WTC11 (cell line): ENCODE data around the gene ARHGAP15. TPM values are rescaled to one million over a fixed set of nuclear protein-coding genes. Genes with fewer than 3 reads are reported as not detected.

Experiments
- ATAC-seq: fragments of 200-7000 bp; cut with Tn5 transposase; 2 replicates; pipeline ENCODE4 v1.10.0; 2021; ENCODE audit warnings: mild to moderate bottlenecking, moderate library complexity
- CTCF ChIA-PET: fragments of 300-600 bp; sonication (Branson Sonifier 250); formaldehyde crosslinking; loops from one replicate; lab custom pipeline; 2021; ENCODE audit warnings: antibody characterized with exemption; lab: Charles Lee
- POLR2A ChIA-PET: fragments of 350-600 bp; sonication (Branson Sonifier 250); formaldehyde crosslinking; loops from one replicate; lab custom pipeline; 2021; ENCODE audit warnings: antibody characterized with exemption; lab: Charles Lee
- DNase-seq: peaks from one replicate; pipeline ENCODE4 v3.0.0; 2021; ENCODE audit warnings: low spot score
- H3K27ac Mint-ChIP-seq: 2 replicates; pipeline ENCODE4 v1.8.0; 2021; ENCODE audit warnings: mixed read lengths
- H3K27me3 Mint-ChIP-seq: 2 replicates; pipeline ENCODE4 v1.8.0; 2021; ENCODE audit warnings: low read depth, mild to moderate bottlenecking, moderate library complexity, mixed read lengths
- H3K36me3 Mint-ChIP-seq: 2 replicates; pipeline ENCODE4 v1.8.0; 2021; ENCODE audit warnings: mixed read lengths
- H3K4me1 Mint-ChIP-seq: 2 replicates; pipeline ENCODE4 v1.8.0; 2022; ENCODE audit warnings: mixed read lengths
- H3K4me3 Mint-ChIP-seq: 2 replicates; pipeline ENCODE4 v1.8.0; 2021; ENCODE audit warnings: mild to moderate bottlenecking, moderate library complexity, mixed read lengths
- H3K9me3 Mint-ChIP-seq: 2 replicates; pipeline ENCODE4 v1.8.0; 2021; ENCODE audit warnings: mixed read lengths
- CDX4 ChIP-seq: fragments of 250-450 bp; sonication (Bioruptor Pico); IDR thresholded peaks from 2 replicates; pipeline ENCODE4 v1.9.0; 2021; ENCODE audit warnings: moderate library complexity, mild to moderate bottlenecking, inconsistent platforms, borderline replicate concordance
- CREB1 ChIP-seq: sonication (generic); formaldehyde crosslinking; IDR thresholded peaks from 2 replicates; pipeline ENCODE4 v1.8.0; 2023; ENCODE audit warnings: mild to moderate bottlenecking, missing genetic modification reagents
- CTCF ChIP-seq: fragments of 200-600 bp; IDR thresholded peaks from 2 replicates; pipeline ENCODE4 v1.8.0; 2022; ENCODE audit warnings: antibody characterized with exemption
- ESRRA ChIP-seq: sonication (generic); formaldehyde crosslinking; IDR thresholded peaks from 2 replicates; pipeline ENCODE4 v1.8.1; 2022; ENCODE audit warnings: mild to moderate bottlenecking, missing genetic modification reagents, borderline replicate concordance
- ETV6 ChIP-seq: sonication (generic); formaldehyde crosslinking; IDR thresholded peaks from 2 replicates; pipeline ENCODE4 v1.8.1; 2022; ENCODE audit warnings: mild to moderate bottlenecking, missing genetic modification reagents
- FOXJ3 ChIP-seq: sonication (generic); formaldehyde crosslinking; IDR thresholded peaks from 2 replicates; pipeline ENCODE4 v1.9.0; 2021; ENCODE audit warnings: missing genetic modification reagents, mild to moderate bottlenecking, borderline replicate concordance
- GTF2I ChIP-seq: fragments of 250-450 bp; sonication (Bioruptor Pico); conservative IDR thresholded peaks from 2 replicates; pipeline ENCODE4 v1.4.0; 2021; ENCODE audit warnings: mild to moderate bottlenecking
- KAT7 ChIP-seq: sonication (generic); formaldehyde crosslinking; IDR thresholded peaks from 2 replicates; pipeline ENCODE4 v1.8.1; 2023; ENCODE audit warnings: missing genetic modification reagents, mild to moderate bottlenecking, borderline replicate concordance
- NFYB ChIP-seq: sonication (generic); formaldehyde crosslinking; conservative IDR thresholded peaks from 2 replicates; pipeline ENCODE4 v1.8.0; 2022; ENCODE audit warnings: low read depth, missing genetic modification reagents
- PRDM15 ChIP-seq: sonication (generic); formaldehyde crosslinking; IDR thresholded peaks from 2 replicates; pipeline ENCODE4 v1.8.0; 2022; ENCODE audit warnings: missing genetic modification reagents
- PRRX2 ChIP-seq: fragments of 250-450 bp; sonication (Bioruptor Pico); IDR thresholded peaks from 2 replicates; pipeline ENCODE4 v1.8.0; 2021; ENCODE audit warnings: mild to moderate bottlenecking
- TEAD4 ChIP-seq: sonication (generic); formaldehyde crosslinking; IDR thresholded peaks from 2 replicates; pipeline ENCODE4 v1.8.0; 2022; ENCODE audit warnings: mild to moderate bottlenecking, missing genetic modification reagents
- ZNF121 ChIP-seq: sonication (generic); formaldehyde crosslinking; IDR thresholded peaks from 2 replicates; pipeline ENCODE4 v1.8.0; 2023; ENCODE audit warnings: missing genetic modification reagents
- ZNF317 ChIP-seq: sonication (generic); formaldehyde crosslinking; IDR thresholded peaks from 2 replicates; pipeline ENCODE4 v1.8.1; 2023; ENCODE audit warnings: low read depth, mild to moderate bottlenecking, moderate library complexity, missing genetic modification reagents, borderline replicate concordance
- total RNA-seq: library from RNA; stranded (reverse); gene quantifications from 3 replicates; pipeline ENCODE4 v1.2.3, GENCODE V29; 2021
- TF ChIP-seq, protein P1 (sequence below): sonication (generic); formaldehyde crosslinking; IDR thresholded peaks from 2 replicates; pipeline ENCODE4 v1.8.0; 2022; ENCODE audit warnings: mild to moderate bottlenecking, missing genetic modification reagents
- TF ChIP-seq, protein P2 (sequence below): sonication (generic); formaldehyde crosslinking; IDR thresholded peaks from 2 replicates; pipeline ENCODE4 v1.8.1; 2023; ENCODE audit warnings: mild to moderate bottlenecking, missing genetic modification reagents
- TF ChIP-seq, protein P3 (sequence below): fragments of 250-450 bp; sonication (Bioruptor Pico); IDR thresholded peaks from 2 replicates; pipeline ENCODE4 v1.9.0; 2021; ENCODE audit warnings: mild to moderate bottlenecking, borderline replicate concordance

ARHGAP15 gene
- total RNA-seq, 1 experiment from 2014 or later: 0.28 TPM

DNA sequence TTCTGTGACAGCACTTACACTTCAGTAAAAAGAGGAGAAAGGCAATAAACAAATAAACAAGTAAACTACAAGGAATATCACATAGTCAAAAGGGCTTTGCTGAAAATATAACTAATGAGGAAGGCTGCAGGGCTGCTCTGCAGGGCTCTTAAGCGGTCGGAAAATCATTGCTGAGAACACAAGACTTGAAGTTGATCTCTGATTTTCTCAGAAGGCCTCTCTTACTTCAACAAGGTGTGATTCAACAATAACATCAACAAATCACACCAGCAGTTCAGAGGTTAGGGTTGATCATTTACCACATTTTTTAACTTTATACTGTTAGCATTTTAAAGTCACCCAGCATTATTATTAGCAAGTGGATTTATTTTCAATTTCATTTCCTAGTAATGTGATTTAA, 215.6 kb downstream of the ARHGAP15 start:
- Mint-ChIP-seq H3K4me3 (no peak overlapping the region), H3K27me3 (peaks cover 5% of the 10 kb centered on the region), H3K36me3 (no peaks in the 10 kb centered on the region), H3K27ac (no peak overlapping the region), H3K9me3 (no peaks in the 10 kb centered on the region), H3K4me1 (peaks cover 69% of the 10 kb centered on the region)
- ChIA-PET CTCF (no interaction called here), POLR2A (no interaction called here)
- ATAC-seq (no peak), DNase-seq (no peak)
- TF ChIP-seq, protein P1, sequence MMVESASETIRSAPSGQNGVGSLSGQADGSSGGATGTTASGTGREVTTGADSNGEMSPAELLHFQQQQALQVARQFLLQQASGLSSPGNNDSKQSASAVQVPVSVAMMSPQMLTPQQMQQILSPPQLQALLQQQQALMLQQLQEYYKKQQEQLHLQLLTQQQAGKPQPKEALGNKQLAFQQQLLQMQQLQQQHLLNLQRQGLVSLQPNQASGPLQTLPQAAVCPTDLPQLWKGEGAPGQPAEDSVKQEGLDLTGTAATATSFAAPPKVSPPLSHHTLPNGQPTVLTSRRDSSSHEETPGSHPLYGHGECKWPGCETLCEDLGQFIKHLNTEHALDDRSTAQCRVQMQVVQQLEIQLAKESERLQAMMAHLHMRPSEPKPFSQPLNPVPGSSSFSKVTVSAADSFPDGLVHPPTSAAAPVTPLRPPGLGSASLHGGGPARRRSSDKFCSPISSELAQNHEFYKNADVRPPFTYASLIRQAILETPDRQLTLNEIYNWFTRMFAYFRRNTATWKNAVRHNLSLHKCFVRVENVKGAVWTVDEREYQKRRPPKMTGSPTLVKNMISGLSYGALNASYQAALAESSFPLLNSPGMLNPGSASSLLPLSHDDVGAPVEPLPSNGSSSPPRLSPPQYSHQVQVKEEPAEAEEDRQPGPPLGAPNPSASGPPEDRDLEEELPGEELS (CRISPR knock-in tag): no peak
- TF ChIP-seq TEAD4 (CRISPR knock-in tag) (no peak), CREB1 (CRISPR knock-in tag) (no peak), ZNF317 (no peak), CTCF (no peak), PRDM15 (no peak)
- TF ChIP-seq, protein P2, sequence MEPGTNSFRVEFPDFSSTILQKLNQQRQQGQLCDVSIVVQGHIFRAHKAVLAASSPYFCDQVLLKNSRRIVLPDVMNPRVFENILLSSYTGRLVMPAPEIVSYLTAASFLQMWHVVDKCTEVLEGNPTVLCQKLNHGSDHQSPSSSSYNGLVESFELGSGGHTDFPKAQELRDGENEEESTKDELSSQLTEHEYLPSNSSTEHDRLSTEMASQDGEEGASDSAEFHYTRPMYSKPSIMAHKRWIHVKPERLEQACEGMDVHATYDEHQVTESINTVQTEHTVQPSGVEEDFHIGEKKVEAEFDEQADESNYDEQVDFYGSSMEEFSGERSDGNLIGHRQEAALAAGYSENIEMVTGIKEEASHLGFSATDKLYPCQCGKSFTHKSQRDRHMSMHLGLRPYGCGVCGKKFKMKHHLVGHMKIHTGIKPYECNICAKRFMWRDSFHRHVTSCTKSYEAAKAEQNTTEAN (CRISPR knock-in tag): no peak

DNA sequence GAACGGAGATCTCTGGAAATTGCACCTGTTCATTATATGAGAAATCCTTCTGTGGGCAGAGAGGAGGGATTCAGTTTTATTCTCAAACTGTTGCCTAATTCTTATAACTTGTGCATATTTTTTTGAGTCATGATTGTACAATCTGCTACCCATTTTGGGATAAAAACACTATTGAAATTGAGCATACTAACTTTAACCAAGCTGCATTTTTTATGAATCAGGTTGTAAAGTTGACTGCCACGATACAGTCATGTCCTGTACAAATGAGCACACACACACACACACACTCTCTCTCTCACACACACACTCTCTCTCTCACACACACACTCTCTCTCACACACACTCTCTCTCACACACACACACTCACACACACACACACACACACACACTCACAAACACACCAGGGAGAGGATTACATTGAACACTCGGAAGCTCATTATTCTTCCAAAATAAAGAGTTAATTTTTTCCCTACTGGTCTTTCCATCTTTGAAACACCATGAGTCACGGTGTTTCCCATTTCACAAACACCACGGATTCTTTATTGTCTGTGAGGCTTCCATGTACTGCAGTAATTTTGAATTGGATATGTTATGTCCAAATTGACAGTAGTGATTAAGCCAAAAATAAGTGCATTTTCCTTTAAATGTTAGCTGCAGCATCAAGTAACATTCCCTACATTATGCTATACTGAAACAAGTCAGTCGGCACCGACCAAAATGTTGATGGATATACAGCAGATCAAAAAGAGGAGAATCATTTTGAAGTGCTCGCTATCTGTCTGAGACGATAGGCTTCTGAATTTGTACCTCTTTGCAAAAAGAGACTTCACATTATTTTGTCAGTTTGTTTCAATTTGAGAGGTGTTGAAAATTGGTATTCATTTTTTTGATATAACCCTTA, 216.9 kb downstream of the ARHGAP15 start:
- DNase-seq (no peak), ATAC-seq (no peak)
- H3K27me3 Mint-ChIP-seq: peaks cover 5% of the 10 kb centered on the region
- ChIA-PET POLR2A (interaction anchor here (0.5 kb wide), 1 partner anchor 800 kb away, joined by 3 read pairs; no protein-coding TSS in a partner anchor), CTCF (interaction anchor here (1.0 kb wide), 1 partner anchor 62 kb away, joined by 3 read pairs; no protein-coding TSS in a partner anchor)
- no peaks in the 10 kb centered on the region for H3K9me3 Mint-ChIP-seq
- H3K4me3 Mint-ChIP-seq: no peak overlapping the region
- H3K27ac Mint-ChIP-seq: no peak overlapping the region
- peaks cover 59% of the 10 kb centered on the region for H3K4me1 Mint-ChIP-seq
- no peaks in the 10 kb centered on the region for H3K36me3 Mint-ChIP-seq
- TF ChIP-seq, protein P1 (CRISPR knock-in tag): no peak
- TF ChIP-seq ZNF121 (CRISPR knock-in tag) (no peak), GTF2I (CRISPR knock-in tag) (no peak), KAT7 (CRISPR knock-in tag) (no peak), ESRRA (CRISPR knock-in tag) (no peak), ETV6 (CRISPR knock-in tag) (no peak), PRRX2 (CRISPR knock-in tag) (no peak), CDX4 (CRISPR knock-in tag) (no peak), NFYB (CRISPR knock-in tag) (no peak), FOXJ3 (CRISPR knock-in tag) (no peak)
- TF ChIP-seq, protein P3, sequence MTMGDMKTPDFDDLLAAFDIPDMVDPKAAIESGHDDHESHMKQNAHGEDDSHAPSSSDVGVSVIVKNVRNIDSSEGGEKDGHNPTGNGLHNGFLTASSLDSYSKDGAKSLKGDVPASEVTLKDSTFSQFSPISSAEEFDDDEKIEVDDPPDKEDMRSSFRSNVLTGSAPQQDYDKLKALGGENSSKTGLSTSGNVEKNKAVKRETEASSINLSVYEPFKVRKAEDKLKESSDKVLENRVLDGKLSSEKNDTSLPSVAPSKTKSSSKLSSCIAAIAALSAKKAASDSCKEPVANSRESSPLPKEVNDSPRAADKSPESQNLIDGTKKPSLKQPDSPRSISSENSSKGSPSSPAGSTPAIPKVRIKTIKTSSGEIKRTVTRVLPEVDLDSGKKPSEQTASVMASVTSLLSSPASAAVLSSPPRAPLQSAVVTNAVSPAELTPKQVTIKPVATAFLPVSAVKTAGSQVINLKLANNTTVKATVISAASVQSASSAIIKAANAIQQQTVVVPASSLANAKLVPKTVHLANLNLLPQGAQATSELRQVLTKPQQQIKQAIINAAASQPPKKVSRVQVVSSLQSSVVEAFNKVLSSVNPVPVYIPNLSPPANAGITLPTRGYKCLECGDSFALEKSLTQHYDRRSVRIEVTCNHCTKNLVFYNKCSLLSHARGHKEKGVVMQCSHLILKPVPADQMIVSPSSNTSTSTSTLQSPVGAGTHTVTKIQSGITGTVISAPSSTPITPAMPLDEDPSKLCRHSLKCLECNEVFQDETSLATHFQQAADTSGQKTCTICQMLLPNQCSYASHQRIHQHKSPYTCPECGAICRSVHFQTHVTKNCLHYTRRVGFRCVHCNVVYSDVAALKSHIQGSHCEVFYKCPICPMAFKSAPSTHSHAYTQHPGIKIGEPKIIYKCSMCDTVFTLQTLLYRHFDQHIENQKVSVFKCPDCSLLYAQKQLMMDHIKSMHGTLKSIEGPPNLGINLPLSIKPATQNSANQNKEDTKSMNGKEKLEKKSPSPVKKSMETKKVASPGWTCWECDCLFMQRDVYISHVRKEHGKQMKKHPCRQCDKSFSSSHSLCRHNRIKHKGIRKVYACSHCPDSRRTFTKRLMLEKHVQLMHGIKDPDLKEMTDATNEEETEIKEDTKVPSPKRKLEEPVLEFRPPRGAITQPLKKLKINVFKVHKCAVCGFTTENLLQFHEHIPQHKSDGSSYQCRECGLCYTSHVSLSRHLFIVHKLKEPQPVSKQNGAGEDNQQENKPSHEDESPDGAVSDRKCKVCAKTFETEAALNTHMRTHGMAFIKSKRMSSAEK (CRISPR knock-in tag): no peak
